Ishikawa (cell line): Measurements from ENCODE around the gene EFNB1.

Source experiments
- CEBPB ChIP-seq: IDR thresholded peaks from 2 replicates; pipeline ENCODE4 v1.6.1; 2012
- CREB1 ChIP-seq: IDR thresholded peaks from 2 replicates; pipeline ENCODE4 v1.6.1; 2012; ENCODE audit warnings: low read depth
- EGR1 ChIP-seq: IDR thresholded peaks from 2 replicates; pipeline ENCODE4 v1.6.1; 2012
- EP300 ChIP-seq: IDR thresholded peaks from 2 replicates; pipeline ENCODE4 v1.6.1; 2012; ENCODE audit warnings: borderline replicate concordance
- FOXM1 ChIP-seq: IDR thresholded peaks from 2 replicates; pipeline ENCODE4 v1.6.1; 2012; ENCODE audit warnings: low read depth, borderline replicate concordance
- MAX ChIP-seq: IDR thresholded peaks from 2 replicates; pipeline ENCODE4 v1.6.1; 2012
- NFIC ChIP-seq: IDR thresholded peaks from 2 replicates; pipeline ENCODE4 v1.6.1; 2012
- RAD21 ChIP-seq: IDR thresholded peaks from 2 replicates; pipeline ENCODE4 v1.6.1; 2012; ENCODE audit warnings: low read depth
- REST ChIP-seq: IDR thresholded peaks from 2 replicates; pipeline ENCODE4 v1.6.1; 2012; ENCODE audit warnings: low read depth, mild to moderate bottlenecking
- TAF1 ChIP-seq: IDR thresholded peaks from 2 replicates; pipeline ENCODE4 v1.6.1; 2012; ENCODE audit warnings: low read depth, mild to moderate bottlenecking
- TCF12 ChIP-seq: IDR thresholded peaks from 2 replicates; pipeline ENCODE4 v1.6.1; 2012; ENCODE audit warnings: low read depth
- TEAD4 ChIP-seq: IDR thresholded peaks from 2 replicates; pipeline ENCODE4 v1.6.1; 2012
- USF1 ChIP-seq: IDR thresholded peaks from 2 replicates; pipeline ENCODE4 v1.6.1; 2012
- YY1 ChIP-seq: IDR thresholded peaks from 2 replicates; pipeline ENCODE4 v1.6.1; 2012; ENCODE audit warnings: low read depth
- ZBTB7A ChIP-seq: IDR thresholded peaks from 2 replicates; pipeline ENCODE4 v1.6.1; 2012; ENCODE audit warnings: low read depth

Gene EFNB1

GRCh38 chrX:68842781-68843581 lies 14.2 kb downstream of the EFNB1 start:
- no peak for TF ChIP-seq CEBPB
- TF ChIP-seq MAX = no peak
- no peak for TF ChIP-seq EGR1
- TF ChIP-seq RAD21 = no peak
- TF ChIP-seq CREB1 = no peak
- no peak for TF ChIP-seq YY1
- no peak for TF ChIP-seq EP300
- no peak for TF ChIP-seq ZBTB7A
- no peak for TF ChIP-seq TAF1
- TF ChIP-seq NFIC = no peak
- no peak for TF ChIP-seq USF1
- no peak for TF ChIP-seq FOXM1
- TF ChIP-seq TCF12 = no peak
- TF ChIP-seq REST = no peak
- no peak for TF ChIP-seq TEAD4

- TF ChIP-seq ZBTB7A = no peak
- no peak for TF ChIP-seq EGR1
- no peak for TF ChIP-seq YY1
- no peak for TF ChIP-seq TAF1
- no peak for TF ChIP-seq USF1
- TF ChIP-seq CREB1 = no peak
Measured at GRCh38 chrX:68843992-68844391, 15.2 kb downstream of the EFNB1 start.

- no peak for TF ChIP-seq RAD21
- TF ChIP-seq CREB1 = no peak
- TF ChIP-seq YY1 = no peak
- TF ChIP-seq MAX = no peak
- no peak for TF ChIP-seq TAF1
- TF ChIP-seq USF1 = no peak
- TF ChIP-seq REST = no peak
- TF ChIP-seq NFIC = no peak
Measured at GRCh38 chrX:68844581-68844980, 15.8 kb downstream of the EFNB1 start.

- TF ChIP-seq EP300 (no peak), ZBTB7A (no peak), MAX (no peak), CREB1 (no peak), TAF1 (no peak), TCF12 (no peak), YY1 (no peak), FOXM1 (no peak), REST (no peak), USF1 (no peak), RAD21 (no peak), TEAD4 (no peak), NFIC (no peak), CEBPB (no peak), EGR1 (no peak)
Measured at GRCh38 chrX:68846536-68846935, 17.7 kb downstream of the EFNB1 start.
